Measurements from ENCODE around the gene PNLIPRP1.

Gene PNLIPRP1

GRCh38 chr10:116587878-116588591, 2.7 kb upstream of the PNLIPRP1 start:
- H2AFZ ChIP-seq (ENCODE audit: low read depth, low read length): no peak overlapping the region
- H3K36me3 ChIP-seq (ENCODE audit: insufficient read depth, low read length): no peaks in the 10 kb centered on the region
- H3K4me3 ChIP-seq (ENCODE audit: low read length): no peak overlapping the region
- H3K27me3 ChIP-seq (ENCODE audit: insufficient read depth, low read length): no peaks in the 10 kb centered on the region
- no peaks in the 10 kb centered on the region for H3K4me1 ChIP-seq (ENCODE audit: insufficient read depth, low read length)
- H3K9me3 ChIP-seq (ENCODE audit: low read length): no peaks in the 10 kb centered on the region

DNA sequence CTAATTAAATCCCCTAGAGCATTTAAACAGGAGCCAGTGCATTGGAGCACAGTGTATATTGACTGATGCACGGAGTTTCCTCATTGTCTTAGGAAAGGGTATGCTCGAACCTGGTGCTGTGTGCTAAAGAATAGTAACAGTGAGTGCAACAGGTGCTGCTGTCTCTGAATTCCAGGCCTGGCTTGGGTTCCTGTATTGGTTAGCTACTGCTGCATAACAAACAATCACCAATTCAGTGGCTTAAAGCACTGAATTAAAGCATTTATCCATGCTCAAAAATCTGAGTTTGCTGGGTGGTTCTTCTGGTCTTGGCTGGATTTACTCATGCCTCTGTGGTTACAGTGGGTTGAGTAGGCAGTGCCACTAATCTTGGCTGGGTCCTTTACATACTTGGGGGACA, 1.8 kb upstream of the PNLIPRP1 start:
- Histone ChIP-seq H3K4me1 (ENCODE audit: insufficient read depth, low read length) (no peaks in the 10 kb centered on the region), H2AFZ (ENCODE audit: low read depth, low read length) (no peak overlapping the region), H3K4me3 (ENCODE audit: low read length) (no peak overlapping the region), H3K36me3 (ENCODE audit: insufficient read depth, low read length) (no peaks in the 10 kb centered on the region), H3K9me3 (ENCODE audit: low read length) (no peaks in the 10 kb centered on the region), H3K27me3 (ENCODE audit: insufficient read depth, low read length) (no peaks in the 10 kb centered on the region)

GRCh38 chr10:116589926-116590325, 833 bp upstream of the PNLIPRP1 start:
- H3K9me3 ChIP-seq (ENCODE audit: low read length): no peaks in the 10 kb centered on the region
- no peaks in the 10 kb centered on the region for H3K27me3 ChIP-seq (ENCODE audit: insufficient read depth, low read length)
- H2AFZ ChIP-seq (ENCODE audit: low read depth, low read length): no peak overlapping the region
- H3K36me3 ChIP-seq (ENCODE audit: insufficient read depth, low read length): no peaks in the 10 kb centered on the region
- H3K4me1 ChIP-seq (ENCODE audit: insufficient read depth, low read length): no peaks in the 10 kb centered on the region
- H3K4me3 ChIP-seq (ENCODE audit: low read length): no peak overlapping the region

DNA sequence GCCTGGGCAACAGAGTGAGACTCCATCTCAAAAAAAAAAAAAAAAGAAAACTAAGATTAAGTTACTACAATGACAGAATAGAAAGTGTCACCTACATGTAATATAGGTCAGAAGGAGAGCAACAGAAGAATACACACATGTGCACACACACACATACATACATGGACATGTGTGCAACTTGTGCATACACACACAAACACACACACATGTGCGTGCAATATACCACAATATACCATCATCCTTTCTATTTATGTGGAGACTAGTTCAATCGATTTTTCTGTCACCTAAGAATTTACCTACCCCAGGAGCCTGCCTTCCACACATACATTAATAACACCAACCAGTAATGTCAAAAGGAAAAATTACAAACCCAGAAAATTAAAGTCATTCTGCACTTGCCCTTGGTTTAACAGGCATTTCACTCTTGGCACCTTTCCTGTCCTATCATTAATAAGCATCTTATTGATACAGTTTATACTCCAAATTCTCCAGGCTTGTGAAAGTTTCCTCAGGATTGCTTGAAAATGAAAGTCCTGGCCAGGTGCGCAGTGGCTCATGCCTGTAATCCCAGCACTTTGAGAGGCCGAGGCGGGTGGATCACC, 2.5 kb downstream of the PNLIPRP1 start:
- H3K4me3 ChIP-seq (ENCODE audit: low read length): no peak overlapping the region
- no peaks in the 10 kb centered on the region for H3K27me3 ChIP-seq (ENCODE audit: insufficient read depth, low read length)
- H2AFZ ChIP-seq (ENCODE audit: low read depth, low read length): no peak overlapping the region
- no peaks in the 10 kb centered on the region for H3K36me3 ChIP-seq (ENCODE audit: insufficient read depth, low read length)
- no peaks in the 10 kb centered on the region for H3K4me1 ChIP-seq (ENCODE audit: insufficient read depth, low read length)
- no peaks in the 10 kb centered on the region for H3K9me3 ChIP-seq (ENCODE audit: low read length)

DNA sequence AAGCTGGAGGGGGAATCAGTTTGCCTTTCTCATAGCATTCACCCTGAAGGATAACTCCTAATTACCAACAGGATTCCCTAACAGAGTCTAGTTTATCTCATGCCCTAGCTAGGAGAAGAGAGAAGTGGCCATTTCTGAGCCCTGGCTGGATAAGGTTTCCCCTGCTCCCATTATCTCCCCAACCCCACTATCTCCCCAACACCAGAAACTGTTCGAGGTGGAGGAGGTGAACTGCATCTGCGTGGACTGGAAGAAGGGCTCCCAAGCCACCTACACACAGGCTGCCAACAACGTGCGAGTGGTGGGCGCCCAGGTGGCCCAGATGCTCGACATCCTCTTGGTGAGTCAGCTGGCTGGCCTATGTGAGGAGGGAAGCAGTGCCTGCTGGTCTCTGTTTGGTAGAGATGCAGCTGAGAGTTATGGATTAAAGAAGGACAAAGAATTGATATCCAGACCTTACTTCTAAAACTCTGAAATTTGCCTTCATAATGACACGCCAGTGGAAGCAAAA, 3.8 kb downstream of the PNLIPRP1 start:
- Histone ChIP-seq H3K27me3 (ENCODE audit: insufficient read depth, low read length) (no peaks in the 10 kb centered on the region), H3K9me3 (ENCODE audit: low read length) (no peaks in the 10 kb centered on the region), H3K4me3 (ENCODE audit: low read length) (no peak overlapping the region), H3K36me3 (ENCODE audit: insufficient read depth, low read length) (no peaks in the 10 kb centered on the region), H2AFZ (ENCODE audit: low read depth, low read length) (no peak overlapping the region), H3K4me1 (ENCODE audit: insufficient read depth, low read length) (no peaks in the 10 kb centered on the region)

DNA sequence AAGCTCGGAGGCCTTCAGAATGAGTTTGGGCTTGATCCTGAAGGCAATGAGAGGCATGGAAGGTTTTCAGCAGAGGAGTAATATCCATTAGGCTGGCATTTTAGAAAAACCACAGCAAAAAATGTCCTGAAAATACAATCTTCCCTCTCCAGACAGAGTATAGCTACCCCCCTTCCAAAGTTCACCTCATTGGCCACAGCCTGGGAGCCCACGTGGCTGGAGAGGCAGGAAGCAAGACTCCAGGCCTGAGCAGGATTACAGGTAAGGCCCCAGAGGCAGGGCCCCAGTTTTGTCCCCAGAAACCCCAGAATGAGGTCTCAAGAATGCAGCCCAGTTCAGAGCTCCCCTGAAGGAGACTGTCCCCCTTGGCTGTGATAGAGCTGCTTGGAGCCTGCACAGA, 5.3 kb downstream of the PNLIPRP1 start:
- no peaks in the 10 kb centered on the region for H3K4me1 ChIP-seq (ENCODE audit: insufficient read depth, low read length)
- no peaks in the 10 kb centered on the region for H3K36me3 ChIP-seq (ENCODE audit: insufficient read depth, low read length)
- no peak overlapping the region for H3K4me3 ChIP-seq (ENCODE audit: low read length)
- H3K27me3 ChIP-seq (ENCODE audit: insufficient read depth, low read length): no peaks in the 10 kb centered on the region
- H3K9me3 ChIP-seq (ENCODE audit: low read length): no peaks in the 10 kb centered on the region
- no peak overlapping the region for H2AFZ ChIP-seq (ENCODE audit: low read depth, low read length)

- no peak overlapping the region for H3K4me3 ChIP-seq (ENCODE audit: low read length)
- no peaks in the 10 kb centered on the region for H3K36me3 ChIP-seq (ENCODE audit: insufficient read depth, low read length)
- no peaks in the 10 kb centered on the region for H3K4me1 ChIP-seq (ENCODE audit: insufficient read depth, low read length)
- no peak overlapping the region for H2AFZ ChIP-seq (ENCODE audit: low read depth, low read length)
- H3K27me3 ChIP-seq (ENCODE audit: insufficient read depth, low read length): no peaks in the 10 kb centered on the region
- no peaks in the 10 kb centered on the region for H3K9me3 ChIP-seq (ENCODE audit: low read length)
These were observed 6.8 kb downstream of the PNLIPRP1 start for GRCh38 chr10:116597543-116597942.

DNA sequence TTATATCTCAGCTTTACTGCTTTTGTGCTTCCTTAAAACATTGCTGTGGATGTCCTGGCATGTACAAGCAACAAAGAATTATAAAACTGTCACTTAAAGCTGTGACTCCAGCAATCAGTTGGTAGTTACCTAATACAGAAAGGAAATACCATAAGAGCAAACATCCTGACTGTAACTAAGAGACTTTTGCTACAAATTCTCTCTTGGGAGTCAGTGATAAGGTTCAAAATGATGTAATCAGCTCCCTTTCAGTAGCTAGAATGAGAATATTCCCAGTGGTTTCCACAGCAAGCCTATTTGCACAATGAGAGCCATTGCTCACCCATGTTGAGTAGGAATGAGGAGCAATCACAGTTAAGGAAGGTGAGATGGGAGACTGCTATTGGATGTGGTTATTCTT, 7.6 kb downstream of the PNLIPRP1 start:
- Histone ChIP-seq H3K9me3 (ENCODE audit: low read length) (no peaks in the 10 kb centered on the region), H2AFZ (ENCODE audit: low read depth, low read length) (no peak overlapping the region), H3K27me3 (ENCODE audit: insufficient read depth, low read length) (no peaks in the 10 kb centered on the region), H3K36me3 (ENCODE audit: insufficient read depth, low read length) (no peaks in the 10 kb centered on the region), H3K4me3 (ENCODE audit: low read length) (no peak overlapping the region), H3K4me1 (ENCODE audit: insufficient read depth, low read length) (no peaks in the 10 kb centered on the region)

GRCh38 chr10:116599991-116600390, 9.2 kb downstream of the PNLIPRP1 start:
- H3K36me3 ChIP-seq (ENCODE audit: insufficient read depth, low read length): no peaks in the 10 kb centered on the region
- no peaks in the 10 kb centered on the region for H3K9me3 ChIP-seq (ENCODE audit: low read length)
- H3K27me3 ChIP-seq (ENCODE audit: insufficient read depth, low read length): no peaks in the 10 kb centered on the region
- H3K4me1 ChIP-seq (ENCODE audit: insufficient read depth, low read length): no peaks in the 10 kb centered on the region
- no peak overlapping the region for H3K4me3 ChIP-seq (ENCODE audit: low read length)
- H2AFZ ChIP-seq (ENCODE audit: low read depth, low read length): no peak overlapping the region

GRCh38 chr10:116602648-116603400, 12.1 kb downstream of the PNLIPRP1 start:
- H3K9me3 ChIP-seq (ENCODE audit: low read length): no peaks in the 10 kb centered on the region
- H3K27me3 ChIP-seq (ENCODE audit: insufficient read depth, low read length): peaks cover 5% of the 10 kb centered on the region
- no peak overlapping the region for H3K4me3 ChIP-seq (ENCODE audit: low read length)
- no peaks in the 10 kb centered on the region for H3K36me3 ChIP-seq (ENCODE audit: insufficient read depth, low read length)
- no peaks in the 10 kb centered on the region for H3K4me1 ChIP-seq (ENCODE audit: insufficient read depth, low read length)
- H2AFZ ChIP-seq (ENCODE audit: low read depth, low read length): no peak overlapping the region

GRCh38 chr10:116606061-116606483, 15.3 kb downstream of the PNLIPRP1 start:
- no peak overlapping the region for H2AFZ ChIP-seq (ENCODE audit: low read depth, low read length)
- no peak overlapping the region for H3K4me3 ChIP-seq (ENCODE audit: low read length)
- H3K4me1 ChIP-seq (ENCODE audit: insufficient read depth, low read length): no peaks in the 10 kb centered on the region
- no peaks in the 10 kb centered on the region for H3K9me3 ChIP-seq (ENCODE audit: low read length)
- H3K27me3 ChIP-seq (ENCODE audit: insufficient read depth, low read length): peaks cover 5% of the 10 kb centered on the region
- no peaks in the 10 kb centered on the region for H3K36me3 ChIP-seq (ENCODE audit: insufficient read depth, low read length)

DNA sequence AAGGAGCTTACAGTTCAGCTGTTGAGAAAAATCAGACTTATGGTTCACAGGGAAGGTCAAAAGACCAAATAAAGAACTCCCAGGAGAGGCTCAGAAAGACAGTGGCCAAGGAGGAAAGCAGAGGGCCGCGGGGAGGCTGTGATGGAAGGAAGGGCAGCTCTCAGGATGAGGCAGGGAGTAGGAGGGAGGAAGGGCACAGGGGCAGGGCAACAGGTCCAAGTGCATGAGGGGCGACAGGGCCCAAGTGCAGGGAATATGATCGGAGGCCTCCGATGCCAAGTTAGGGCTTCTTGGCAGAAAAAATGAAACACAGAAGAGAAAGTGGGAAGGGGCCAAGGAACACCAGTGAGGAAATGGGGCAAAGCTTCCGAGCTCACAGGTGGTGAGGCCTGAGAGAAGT, 16.6 kb downstream of the PNLIPRP1 start:
- no peaks in the 10 kb centered on the region for H3K4me1 ChIP-seq (ENCODE audit: insufficient read depth, low read length)
- H2AFZ ChIP-seq (ENCODE audit: low read depth, low read length): no peak overlapping the region
- no peak overlapping the region for H3K4me3 ChIP-seq (ENCODE audit: low read length)
- peaks cover 5% of the 10 kb centered on the region for H3K27me3 ChIP-seq (ENCODE audit: insufficient read depth, low read length)
- no peaks in the 10 kb centered on the region for H3K9me3 ChIP-seq (ENCODE audit: low read length)
- no peaks in the 10 kb centered on the region for H3K36me3 ChIP-seq (ENCODE audit: insufficient read depth, low read length)
